ENCODE data around the gene FAM83G.

DNA sequence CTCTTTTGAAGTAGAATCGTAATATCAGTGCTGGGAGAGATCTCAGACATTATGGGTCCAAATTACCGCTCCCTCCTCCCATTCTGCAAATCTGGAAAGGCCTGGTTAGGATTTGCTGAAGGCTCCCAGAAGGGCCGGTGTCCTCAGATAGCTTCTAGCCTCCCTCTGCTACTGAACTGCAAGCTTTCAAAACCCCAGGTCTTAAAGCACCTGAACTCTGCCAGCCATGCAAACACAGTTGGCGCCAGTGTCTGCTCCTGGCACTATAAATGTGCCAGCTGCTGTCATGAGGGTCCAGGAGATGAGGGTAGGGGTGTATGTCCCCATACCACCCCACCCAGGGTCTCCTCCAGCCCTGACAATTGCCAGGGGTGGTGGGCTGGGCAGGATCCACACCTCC lies 28.4 kb downstream of the FAM83G start:
- TF ChIP-seq, protein P1, sequence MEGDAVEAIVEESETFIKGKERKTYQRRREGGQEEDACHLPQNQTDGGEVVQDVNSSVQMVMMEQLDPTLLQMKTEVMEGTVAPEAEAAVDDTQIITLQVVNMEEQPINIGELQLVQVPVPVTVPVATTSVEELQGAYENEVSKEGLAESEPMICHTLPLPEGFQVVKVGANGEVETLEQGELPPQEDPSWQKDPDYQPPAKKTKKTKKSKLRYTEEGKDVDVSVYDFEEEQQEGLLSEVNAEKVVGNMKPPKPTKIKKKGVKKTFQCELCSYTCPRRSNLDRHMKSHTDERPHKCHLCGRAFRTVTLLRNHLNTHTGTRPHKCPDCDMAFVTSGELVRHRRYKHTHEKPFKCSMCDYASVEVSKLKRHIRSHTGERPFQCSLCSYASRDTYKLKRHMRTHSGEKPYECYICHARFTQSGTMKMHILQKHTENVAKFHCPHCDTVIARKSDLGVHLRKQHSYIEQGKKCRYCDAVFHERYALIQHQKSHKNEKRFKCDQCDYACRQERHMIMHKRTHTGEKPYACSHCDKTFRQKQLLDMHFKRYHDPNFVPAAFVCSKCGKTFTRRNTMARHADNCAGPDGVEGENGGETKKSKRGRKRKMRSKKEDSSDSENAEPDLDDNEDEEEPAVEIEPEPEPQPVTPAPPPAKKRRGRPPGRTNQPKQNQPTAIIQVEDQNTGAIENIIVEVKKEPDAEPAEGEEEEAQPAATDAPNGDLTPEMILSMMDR (conservative IDR thresholded peaks at IDR 0.05; ENCODE audit: low read depth in 2 of 2) = no peak
- no peak for TF ChIP-seq REST (IDR thresholded peaks at IDR 0.05; ENCODE audit: unreplicated experiment)
- TF ChIP-seq POLR2AphosphoS5 (IDR thresholded peaks at IDR 0.05; ENCODE audit: low read depth) = no peak
- TF ChIP-seq EZH2 (IDR thresholded peaks at IDR 0.05; ENCODE audit: low read depth, unreplicated experiment) = no peak
- no peak for TF ChIP-seq STAT1 (IDR thresholded peaks at IDR 0.05; ENCODE audit: unreplicated experiment)
- no peak for TF ChIP-seq NANOG (IDR thresholded peaks at IDR 0.05; ENCODE audit: borderline replicate concordance)
- no peak for TF ChIP-seq JUNB (IDR thresholded peaks at IDR 0.05; ENCODE audit: unreplicated experiment)
- no peak for TF ChIP-seq EZH2phosphoT487 (IDR thresholded peaks at IDR 0.05; ENCODE audit: unreplicated experiment)
- TF ChIP-seq, protein P2, sequence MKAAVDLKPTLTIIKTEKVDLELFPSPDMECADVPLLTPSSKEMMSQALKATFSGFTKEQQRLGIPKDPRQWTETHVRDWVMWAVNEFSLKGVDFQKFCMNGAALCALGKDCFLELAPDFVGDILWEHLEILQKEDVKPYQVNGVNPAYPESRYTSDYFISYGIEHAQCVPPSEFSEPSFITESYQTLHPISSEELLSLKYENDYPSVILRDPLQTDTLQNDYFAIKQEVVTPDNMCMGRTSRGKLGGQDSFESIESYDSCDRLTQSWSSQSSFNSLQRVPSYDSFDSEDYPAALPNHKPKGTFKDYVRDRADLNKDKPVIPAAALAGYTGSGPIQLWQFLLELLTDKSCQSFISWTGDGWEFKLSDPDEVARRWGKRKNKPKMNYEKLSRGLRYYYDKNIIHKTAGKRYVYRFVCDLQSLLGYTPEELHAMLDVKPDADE (IDR thresholded peaks at IDR 0.05) = no peak
